Fibroblast of lung (primary cell): Measurements from ENCODE around the gene MPP2. TPM values are rescaled to one million over a fixed set of nuclear protein-coding genes. Genes with fewer than 3 reads are reported as not detected.

ENCODE experiments used
- DNase-seq, 2 donors: peaks; one replicate each; pipeline versions ENCODE4 v3.0.0 to v3.0.0-alpha.2; 2010; ENCODE audit warnings: low read depth in 2 of 2
- H2AFZ ChIP-seq: 2 replicates; pipeline ENCODE4 v1.5.1; 2012; ENCODE audit warnings: low read length, control low read depth, inconsistent platforms
- H3K27ac ChIP-seq: 2 replicates; pipeline ENCODE4 v1.5.1; 2011; ENCODE audit warnings: low read length, control low read depth; ENCODE audit not compliant: insufficient read depth
- H3K27me3 ChIP-seq: 2 replicates; pipeline ENCODE4 v1.5.1; 2011; ENCODE audit warnings: mild to moderate bottlenecking, low read length; ENCODE audit not compliant: control insufficient read depth, insufficient read depth
- H3K36me3 ChIP-seq: 2 replicates; pipeline ENCODE4 v1.5.1; 2011; ENCODE audit warnings: low read length; ENCODE audit not compliant: control insufficient read depth, insufficient read depth
- H3K4me1 ChIP-seq: 2 replicates; pipeline ENCODE4 v1.5.1; 2011; ENCODE audit warnings: low read length; ENCODE audit not compliant: control insufficient read depth, insufficient read depth; ENCODE audit errors: extremely low read depth
- H3K4me2 ChIP-seq: 2 replicates; pipeline ENCODE4 v1.5.1; 2011; ENCODE audit warnings: low read length, control low read depth; ENCODE audit not compliant: insufficient read depth; ENCODE audit errors: extremely low read depth
- H3K4me3 ChIP-seq, 4 experiments: fragments of 200-600 bp in 1 of 4; sonication (generic) in 1 of 4; replicated peaks in 1 of 4; 2 replicates each; pipeline ENCODE4 v1.5.1; 2011 to 2016; ENCODE audit warnings: low read length in 4 of 4, low read depth in 3 of 4, mild to moderate bottlenecking in 3 of 4, control low read depth in 2 of 4, inconsistent platforms in 1 of 4, mixed read lengths in 1 of 4; ENCODE audit not compliant: insufficient read depth in 1 of 4; ENCODE audit errors: control extremely low read depth in 1 of 4
- H3K79me2 ChIP-seq: 2 replicates; pipeline ENCODE4 v1.5.1; 2012; ENCODE audit warnings: mild to moderate bottlenecking, low read length, inconsistent platforms; ENCODE audit not compliant: control insufficient read depth, insufficient read depth
- H3K9ac ChIP-seq: 2 replicates; pipeline ENCODE4 v1.5.1; 2011; ENCODE audit warnings: mild to moderate bottlenecking, low read length, control low read depth; ENCODE audit not compliant: insufficient read depth
- H3K9me3 ChIP-seq: 2 replicates; pipeline ENCODE4 v1.5.1; 2012; ENCODE audit warnings: low read depth, low read length; ENCODE audit not compliant: control insufficient read depth, insufficient read depth
- H4K20me1 ChIP-seq: 2 replicates; pipeline ENCODE4 v1.5.1; 2011; ENCODE audit warnings: low read length; ENCODE audit not compliant: control insufficient read depth, insufficient read depth; ENCODE audit errors: extremely low read depth
- CTCF ChIP-seq, 2 donors: IDR thresholded peaks in 1 of 2; conservative IDR thresholded peaks in 1 of 2; 1 replicate in 1 of 2; 2 replicates in 1 of 2; pipeline ENCODE4 v1.5.1; 2011 to 2012; ENCODE audit warnings: low read length in 2 of 2, control low read depth in 1 of 2, inconsistent platforms in 1 of 2, low read depth in 1 of 2, mild to moderate bottlenecking in 1 of 2
- EZH2 ChIP-seq: IDR thresholded peaks from 2 replicates; pipeline ENCODE4 v1.5.1; 2012; ENCODE audit warnings: low read length, control low read depth, mild to moderate bottlenecking; ENCODE audit errors: missing control alignments
- polyA plus RNA-seq, 2 donors: library from polyadenylated mRNA; depleted of rRNA in 1 of 2; stranded (reverse) in 1 of 2; unstranded in 1 of 2; fragments of >200 nt; gene quantifications; 2 replicates each; pipeline ENCODE4 v1.2.1, GENCODE V29; 2011 to 2012; ENCODE audit warnings: missing spikeins in 1 of 2
- total RNA-seq: library from RNA; depleted of rRNA; stranded (reverse); fragments of >200 nt; gene quantifications from 2 replicates; pipeline ENCODE4 v1.2.1, GENCODE V29; 2014

MPP2 gene
- total and polyA plus RNA-seq, 2 donors (not counting 1 experiment from before 2014, with no cell fraction given) = 1.2 to 2.1 TPM

DNA sequence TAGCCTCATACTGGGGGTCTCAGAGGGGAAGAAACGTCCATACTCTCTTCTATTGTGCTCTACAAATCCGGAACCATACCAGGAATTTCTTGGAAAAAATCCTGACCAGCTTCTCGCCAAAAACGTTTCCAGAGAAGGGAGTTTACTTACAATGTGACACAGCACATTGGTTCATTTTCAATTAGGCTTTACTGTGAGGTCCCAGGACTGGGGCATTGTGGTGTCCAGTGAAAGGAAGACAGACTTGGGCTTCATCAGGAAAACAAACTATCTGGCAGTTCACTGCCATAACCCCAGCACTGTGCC lies 14.7 kb downstream of the MPP2 start:
- Histone ChIP-seq H3K4me3 (no peak overlapping the region), H3K79me2 (no peaks in the 10 kb centered on the region), H3K27me3 (no peaks in the 10 kb centered on the region), H3K36me3 (no peaks in the 10 kb centered on the region), H3K4me2 (no peak overlapping the region), H3K27ac (no peak overlapping the region), H4K20me1 (no peaks in the 10 kb centered on the region), H3K4me1 (no peaks in the 10 kb centered on the region), H3K9me3 (no peaks in the 10 kb centered on the region), H2AFZ (no peak overlapping the region), H3K9ac (no peak overlapping the region)
- DNase-seq = no peak
- no peak for TF ChIP-seq CTCF (conservative IDR thresholded peaks at IDR 0.05 in 1 of 2, IDR thresholded peaks at IDR 0.05 in 1 of 2; ENCODE audit: low read depth in 1 of 2, low read length in 2 of 2)
- TF ChIP-seq EZH2 = no peak

GRCh38 chr17:43891851-43892646 lies 15.3 kb downstream of the MPP2 start:
- no peaks in the 10 kb centered on the region for H3K9me3 ChIP-seq
- H2AFZ ChIP-seq = no peak overlapping the region
- no peak overlapping the region for H3K4me3 ChIP-seq
- DNase-seq = peak in 1 of 2 donors; percentile 53
- H4K20me1 ChIP-seq = no peaks in the 10 kb centered on the region
- H3K27ac ChIP-seq = no peak overlapping the region
- no peaks in the 10 kb centered on the region for H3K79me2 ChIP-seq
- H3K4me2 ChIP-seq = no peak overlapping the region
- no peaks in the 10 kb centered on the region for H3K36me3 ChIP-seq
- no peaks in the 10 kb centered on the region for H3K4me1 ChIP-seq
- H3K27me3 ChIP-seq = no peaks in the 10 kb centered on the region
- no peak overlapping the region for H3K9ac ChIP-seq
- TF ChIP-seq EZH2 (no peak), CTCF (conservative IDR thresholded peaks at IDR 0.05 in 1 of 2, IDR thresholded peaks at IDR 0.05 in 1 of 2; ENCODE audit: low read depth in 1 of 2, low read length in 2 of 2) (no peak)

DNA sequence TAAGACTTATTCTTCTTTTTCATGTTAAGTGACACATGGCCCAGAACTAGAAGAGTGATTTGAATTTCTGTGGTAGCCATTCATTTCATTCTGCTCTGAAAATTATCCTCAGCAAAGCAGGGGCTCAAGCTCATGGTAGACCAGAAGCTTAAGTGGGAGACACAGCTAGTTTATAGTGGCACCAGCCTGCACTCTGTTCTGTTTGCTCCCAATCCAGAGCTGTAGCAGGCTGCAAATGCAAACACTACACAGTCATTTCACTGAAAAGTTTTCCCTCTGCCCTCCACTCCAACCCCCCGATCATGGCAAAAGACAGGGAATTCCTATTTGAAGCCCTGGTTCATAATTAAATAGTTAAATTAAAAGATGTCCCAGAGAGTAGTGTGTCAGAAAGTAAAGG lies 17.1 kb downstream of the MPP2 start:
- TF ChIP-seq CTCF (conservative IDR thresholded peaks at IDR 0.05 in 1 of 2, IDR thresholded peaks at IDR 0.05 in 1 of 2; ENCODE audit: low read depth in 1 of 2, low read length in 2 of 2) (no peak), EZH2 (no peak)
- no peak overlapping the region for H3K27ac ChIP-seq
- no peaks in the 10 kb centered on the region for H3K27me3 ChIP-seq
- no peak for DNase-seq
- H3K4me1 ChIP-seq = no peaks in the 10 kb centered on the region
- no peak overlapping the region for H3K4me3 ChIP-seq
- no peaks in the 10 kb centered on the region for H3K79me2 ChIP-seq
- H3K4me2 ChIP-seq = no peak overlapping the region
- H3K9me3 ChIP-seq = no peaks in the 10 kb centered on the region
- H3K36me3 ChIP-seq = no peaks in the 10 kb centered on the region
- H4K20me1 ChIP-seq = no peaks in the 10 kb centered on the region
- no peak overlapping the region for H2AFZ ChIP-seq
- no peak overlapping the region for H3K9ac ChIP-seq
